Amygdala (tissue), 56 donors: ENCODE data around the gene HPCAL1.

Experiments
- DNase-seq, 56 donors: peaks; one replicate each; lab custom pipeline; 2025; lab: John Stamatoyannopoulos, UW

Gene HPCAL1

DNA sequence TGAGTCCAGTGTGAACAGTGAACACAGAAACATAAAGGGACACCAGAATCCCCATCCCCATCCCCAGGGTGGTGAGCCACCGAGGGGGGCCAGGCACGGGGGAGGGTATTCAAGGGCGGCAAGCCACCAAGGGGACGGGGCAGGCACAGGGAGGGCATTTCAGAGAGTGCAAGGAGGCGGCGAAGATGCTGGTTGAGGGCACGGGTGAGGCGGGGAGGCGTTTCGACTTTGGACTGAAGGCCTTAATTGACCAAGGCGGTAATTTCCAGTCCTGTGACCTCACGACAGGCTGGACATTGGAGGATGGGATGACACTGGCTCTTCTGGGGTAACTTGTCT lies 75.0 kb downstream of the HPCAL1 start:
- no peak for DNase-seq

DNA sequence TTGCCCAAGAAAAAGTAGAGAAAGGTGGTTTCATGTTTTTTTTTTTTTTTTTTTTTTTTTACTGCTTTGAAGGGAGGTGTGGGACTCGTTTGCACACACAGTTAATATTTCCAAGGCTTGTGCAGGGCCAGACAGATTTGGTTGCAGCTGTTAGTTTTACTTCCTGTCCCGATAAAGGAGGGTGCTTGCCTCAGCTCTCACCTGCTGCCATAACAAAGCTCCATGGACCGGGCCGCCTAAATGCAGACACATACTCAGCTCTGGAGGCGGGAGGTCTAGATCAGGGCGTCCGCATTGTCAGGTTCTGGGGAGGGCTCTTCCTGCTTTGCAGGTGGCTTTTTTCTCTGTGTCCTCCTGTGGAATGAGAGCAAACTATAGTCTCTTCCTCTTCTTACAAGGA lies 75.5 kb downstream of the HPCAL1 start:
- DNase-seq: no peak

DNA sequence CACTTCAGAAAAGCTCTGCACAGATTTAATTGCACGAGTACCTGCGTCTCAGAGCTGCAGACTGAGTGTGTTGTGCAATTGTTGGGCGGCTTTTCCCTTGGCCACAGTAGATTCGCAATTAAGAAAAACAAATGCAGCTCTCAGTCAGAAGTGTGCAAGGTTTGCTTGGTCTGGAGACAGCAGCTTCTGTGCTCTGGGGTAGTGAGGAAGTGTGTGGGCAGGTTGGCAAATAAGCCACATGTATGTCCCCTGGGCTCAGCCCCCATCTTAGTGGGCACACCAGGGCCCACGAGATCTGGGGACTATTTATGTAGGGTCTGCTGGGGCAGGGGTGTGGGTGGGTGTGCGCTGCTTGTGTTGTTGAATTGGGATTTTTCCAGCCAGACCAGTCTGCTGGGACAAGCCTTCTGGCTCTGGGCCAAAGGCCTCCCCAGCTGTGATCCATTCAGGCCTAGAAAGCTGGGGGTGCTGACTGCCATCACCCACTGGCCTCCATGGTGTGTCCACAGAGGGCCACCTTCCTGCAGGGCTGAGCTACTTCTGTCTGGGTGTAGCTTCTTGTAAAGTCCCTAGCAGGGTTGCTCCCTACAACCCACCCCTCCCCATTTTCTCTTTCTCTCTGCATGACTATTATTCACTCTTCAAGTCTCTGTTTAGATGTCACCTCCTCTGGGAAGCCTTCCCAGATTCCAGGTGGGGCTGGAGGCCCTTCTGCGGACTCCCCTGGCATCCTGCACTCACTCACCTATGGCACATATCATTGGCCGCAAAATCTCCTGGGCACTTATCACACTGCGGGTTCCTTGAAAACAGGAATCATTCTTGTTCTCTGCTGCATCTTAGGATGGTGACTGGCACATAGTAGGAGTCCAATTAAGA lies 77.6 kb downstream of the HPCAL1 start:
- DNase-seq: peak in 2 of 56 donors; percentile 22 to 26

- DNase-seq: no peak
Measured at GRCh38 chr2:10381997-10382353, 79.3 kb downstream of the HPCAL1 start.

- DNase-seq: peak in 1 of 56 donors; percentile 26
Measured at GRCh38 chr2:10382354-10383061, 79.8 kb downstream of the HPCAL1 start.

DNA sequence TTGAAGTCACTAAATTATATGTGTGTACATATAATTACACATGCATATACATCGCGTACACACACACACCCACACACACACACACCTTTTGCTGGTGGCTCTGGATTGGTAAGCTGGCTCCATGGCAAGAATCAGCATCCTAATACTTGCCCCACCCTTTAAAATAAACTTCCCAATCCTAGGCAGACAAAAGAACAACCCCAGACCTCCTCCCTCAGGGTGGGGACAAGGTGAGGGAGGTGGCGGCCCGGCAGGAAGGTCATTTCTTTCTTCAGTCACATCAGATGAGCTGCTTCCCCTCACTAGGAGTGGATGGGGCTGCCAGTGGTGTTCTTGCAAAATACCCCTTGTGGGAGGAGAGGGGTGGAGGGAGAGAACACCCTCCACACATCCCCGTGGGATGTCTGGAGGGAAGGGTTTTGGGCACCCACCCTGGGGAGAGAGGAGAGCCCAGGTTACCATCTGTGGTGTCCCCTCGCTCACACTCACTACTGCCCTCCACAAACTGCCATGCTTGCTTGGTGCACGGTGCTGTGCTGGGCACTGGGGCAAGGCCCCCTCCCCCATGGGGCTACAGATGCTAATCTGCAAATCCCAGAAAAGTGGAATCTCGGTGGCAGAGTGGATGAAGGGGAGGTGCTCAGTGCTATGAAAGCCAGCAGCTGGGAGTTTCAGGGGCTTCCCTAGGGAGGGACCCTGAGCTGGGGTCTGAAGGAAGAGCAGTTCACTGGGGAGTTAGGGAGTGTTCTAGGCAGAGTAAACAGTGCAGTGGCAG lies 81.4 kb downstream of the HPCAL1 start:
- DNase-seq: no peak

DNA sequence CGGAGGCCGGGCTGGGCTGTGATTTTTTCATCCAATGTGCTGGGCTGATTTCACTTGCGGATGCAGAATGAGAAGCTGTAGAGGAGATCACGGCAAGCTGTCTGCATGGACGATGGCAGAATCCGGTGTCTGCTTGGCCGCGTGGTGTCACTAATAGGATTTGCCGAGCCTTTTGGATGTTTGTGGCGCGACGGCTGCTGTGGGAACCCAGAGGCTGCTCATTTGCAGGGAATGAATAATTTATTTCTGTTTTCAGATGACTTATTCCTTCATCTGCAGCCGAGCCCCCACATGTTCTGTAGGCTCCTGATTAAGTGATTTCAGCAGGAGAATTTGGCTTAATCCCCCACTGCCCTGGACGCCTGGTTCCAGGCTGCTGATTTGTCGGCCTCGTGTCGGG lies 82.8 kb downstream of the HPCAL1 start:
- peak in 9 of 56 donors; percentile 20 to 51 (median 29) for DNase-seq

GRCh38 chr2:10385933-10386773 lies 83.4 kb downstream of the HPCAL1 start:
- no peak for DNase-seq

- DNase-seq: no peak
Measured at GRCh38 chr2:10387033-10387432, 84.3 kb downstream of the HPCAL1 start.

GRCh38 chr2:10388954-10389560 lies 86.4 kb downstream of the HPCAL1 start:
- no peak for DNase-seq

DNA sequence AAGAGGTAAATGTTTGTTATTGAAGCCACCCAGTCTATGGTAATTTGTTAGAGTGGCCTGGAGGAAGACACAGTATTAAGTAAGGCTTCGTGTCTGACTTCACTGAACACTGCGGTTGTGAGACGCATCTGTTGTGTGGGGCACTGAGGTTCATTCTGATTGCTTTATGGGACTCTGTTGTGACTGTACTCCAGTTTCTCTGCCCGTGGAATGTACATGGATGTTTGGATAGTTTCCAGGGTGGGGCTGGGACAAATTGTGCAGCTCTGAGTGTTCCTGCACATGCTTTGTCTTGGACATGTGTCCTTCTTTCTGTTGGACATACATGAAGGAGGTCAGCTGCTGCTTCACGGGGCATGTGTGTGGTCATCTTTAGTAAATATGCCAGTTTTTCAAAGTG lies 86.9 kb downstream of the HPCAL1 start:
- DNase-seq: peak in 1 of 56 donors; percentile 20

DNA sequence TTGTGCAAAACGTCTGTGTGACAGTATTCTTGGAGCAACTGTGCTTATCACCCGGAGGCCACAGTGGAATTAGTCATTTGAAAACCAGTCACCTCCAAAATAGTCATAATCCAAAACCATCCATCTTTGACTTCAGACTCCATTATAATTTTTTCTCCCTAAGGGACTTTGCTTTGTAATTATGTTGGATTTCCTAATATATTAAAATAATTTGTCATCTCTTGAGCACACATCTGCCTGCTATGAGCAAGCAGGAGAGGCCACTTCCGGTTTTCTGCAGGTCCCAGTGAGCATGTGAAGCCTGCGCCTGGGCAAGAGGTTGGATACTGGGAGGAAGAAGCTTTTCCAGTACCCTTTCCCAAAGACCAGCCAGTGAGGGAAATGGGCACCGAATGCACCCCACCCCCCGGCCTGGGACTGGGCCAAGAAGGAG lies 87.7 kb downstream of the HPCAL1 start:
- no peak for DNase-seq

DNA sequence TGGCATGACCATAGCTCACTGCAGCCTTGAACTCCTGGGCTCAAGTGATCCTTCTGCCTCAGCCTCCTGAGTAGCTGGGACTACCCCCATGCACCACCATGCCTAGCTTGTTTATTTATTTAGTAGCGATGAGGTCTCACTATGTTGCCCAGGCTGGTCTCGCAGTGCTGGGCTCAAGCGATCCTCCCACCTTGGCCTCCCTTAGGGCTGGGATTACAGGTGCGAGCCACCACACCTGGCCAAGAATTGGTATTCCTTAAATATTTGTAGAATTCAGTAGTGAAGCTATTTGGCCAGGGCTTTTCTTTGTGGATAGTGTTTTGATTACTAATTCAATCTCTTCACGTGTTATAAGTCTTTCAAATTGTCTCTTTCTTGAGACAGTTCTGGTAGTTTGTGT lies 89.4 kb downstream of the HPCAL1 start:
- no peak for DNase-seq

- DNase-seq: no peak
Measured at GRCh38 chr2:10392548-10392947, 89.8 kb downstream of the HPCAL1 start.

- no peak for DNase-seq
Measured at GRCh38 chr2:10392951-10393639, 90.4 kb downstream of the HPCAL1 start.

DNA sequence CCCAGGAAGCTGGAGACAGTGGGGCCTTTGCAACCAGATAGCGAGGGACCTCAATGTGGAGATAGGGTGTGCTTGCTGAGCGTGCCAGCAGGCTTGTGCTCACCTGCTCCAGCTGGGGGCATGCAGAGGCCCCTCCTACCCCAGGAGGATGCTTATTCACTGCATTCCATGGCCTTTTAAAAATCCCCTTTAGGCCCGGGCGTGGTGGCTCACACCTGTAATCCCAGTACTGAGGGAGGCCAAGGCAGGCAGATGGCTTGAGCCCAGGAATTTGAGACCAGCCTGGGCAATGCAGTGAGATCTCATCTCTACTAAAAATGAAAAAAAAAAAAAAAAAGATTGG lies 90.9 kb downstream of the HPCAL1 start:
- DNase-seq: no peak

GRCh38 chr2:10395893-10396292 lies 93.2 kb downstream of the HPCAL1 start:
- no peak for DNase-seq

DNA sequence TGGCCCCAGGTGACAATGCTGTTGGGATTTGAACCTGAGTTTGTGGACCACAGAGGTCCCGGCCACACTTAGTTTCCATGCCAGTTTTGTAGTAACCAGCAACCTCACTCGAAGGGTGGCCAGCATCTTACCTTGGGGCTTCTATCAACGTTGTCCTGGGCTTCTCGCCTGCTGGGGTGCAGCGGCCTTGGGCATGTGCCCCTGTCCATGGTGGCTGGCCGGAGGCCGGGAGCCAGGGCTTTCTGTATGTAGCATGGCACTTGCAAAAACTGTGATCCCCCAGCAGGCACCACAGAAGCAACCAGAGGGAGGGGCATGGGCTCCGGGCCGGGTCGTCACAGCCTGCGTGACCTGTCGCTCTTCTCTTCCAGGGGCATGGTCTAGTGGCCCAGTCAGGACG lies 93.8 kb downstream of the HPCAL1 start:
- no peak for DNase-seq

- DNase-seq: no peak
Measured at GRCh38 chr2:10397297-10397875, 94.7 kb downstream of the HPCAL1 start.
